ENCODE results near the gene THAP8.
"Not testable (repeated sequence)": the region's sequence is repeated elsewhere in the genome, so short reads cannot be mapped to it uniquely, and the experiment has no call there.

The THAP8 gene

DNA sequence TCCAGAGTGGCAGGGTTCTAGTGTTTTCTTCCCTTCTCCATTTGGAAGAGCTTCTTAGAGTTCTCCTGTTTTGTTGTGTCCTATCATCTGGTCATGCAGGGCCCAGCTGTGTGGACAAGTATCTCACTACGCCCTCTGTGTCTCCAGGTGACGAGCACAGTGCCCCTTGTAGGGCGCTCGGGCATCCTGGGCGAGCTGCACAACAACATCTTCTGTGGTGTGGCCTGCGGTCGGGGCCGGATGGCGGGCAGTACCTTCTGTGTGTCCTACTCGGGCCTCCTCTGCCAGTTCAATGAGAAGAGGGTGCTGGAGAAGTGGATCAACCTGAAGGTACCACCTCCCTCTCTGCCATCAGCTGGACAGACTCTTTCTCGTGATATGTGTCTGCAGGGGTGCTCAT lies 13.6 kb upstream of the THAP8 start:
- DNase-seq, result no peak

DNA sequence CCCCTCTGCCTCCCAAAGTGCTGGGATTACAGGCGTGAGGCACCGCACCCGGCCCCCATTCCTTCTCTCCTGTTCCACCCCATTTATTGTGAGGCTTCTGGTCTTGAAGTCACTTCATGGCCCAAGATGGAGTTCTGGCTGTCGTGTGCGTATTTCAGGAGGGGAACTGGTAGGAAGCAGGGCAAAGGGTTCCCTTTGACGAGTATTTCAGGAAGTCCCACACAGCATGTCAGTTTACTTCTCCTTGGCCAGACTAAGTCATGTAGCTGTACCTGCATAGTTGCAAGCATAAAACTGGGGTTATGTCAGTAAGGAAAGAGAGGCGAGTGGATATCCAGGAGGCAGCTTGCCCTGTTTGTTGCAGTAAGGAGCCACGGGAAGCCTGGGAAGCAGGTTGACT lies 10.7 kb upstream of the THAP8 start:
- no peak for DNase-seq

DNA sequence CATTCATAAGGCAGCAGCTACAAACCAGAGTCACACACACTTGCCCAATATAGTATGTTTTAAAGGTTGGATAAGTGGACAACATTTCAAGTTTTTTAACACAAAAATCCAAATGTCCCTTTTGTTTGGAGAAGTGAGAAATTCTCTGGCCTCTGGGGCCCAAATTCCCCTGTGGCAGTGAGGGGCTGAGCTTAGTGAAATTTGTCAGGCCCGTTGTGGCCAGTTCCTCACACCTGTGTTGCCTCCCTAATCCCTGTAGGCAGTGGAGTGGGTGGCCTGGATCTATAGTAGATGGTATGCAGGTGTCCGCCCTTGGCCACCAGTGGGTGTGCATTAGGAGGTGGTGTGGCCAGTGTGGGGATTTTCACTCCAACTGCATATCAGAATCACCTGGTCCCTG lies 7.3 kb upstream of the THAP8 start:
- no peak for DNase-seq

DNA sequence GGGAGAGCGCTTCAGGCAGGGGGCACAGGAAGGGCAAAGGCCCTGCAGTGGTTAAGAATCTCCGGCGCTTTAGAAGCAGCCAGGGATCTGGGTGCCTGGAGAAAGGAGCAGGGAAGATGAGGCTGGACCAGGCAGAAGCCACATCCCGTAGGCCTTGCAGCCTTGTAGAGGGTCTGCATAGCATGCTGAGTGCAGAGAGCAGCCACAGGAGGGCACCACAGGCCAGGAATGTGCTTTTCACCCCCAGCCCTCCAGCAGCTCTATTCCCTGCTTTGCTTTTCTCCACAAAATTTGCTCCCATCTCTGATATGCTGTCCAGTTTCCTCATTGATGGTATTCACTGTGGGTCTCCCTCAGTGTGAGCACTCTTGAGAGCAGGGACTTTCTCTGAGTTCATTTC lies 6.3 kb upstream of the THAP8 start:
- no peak for DNase-seq

DNA sequence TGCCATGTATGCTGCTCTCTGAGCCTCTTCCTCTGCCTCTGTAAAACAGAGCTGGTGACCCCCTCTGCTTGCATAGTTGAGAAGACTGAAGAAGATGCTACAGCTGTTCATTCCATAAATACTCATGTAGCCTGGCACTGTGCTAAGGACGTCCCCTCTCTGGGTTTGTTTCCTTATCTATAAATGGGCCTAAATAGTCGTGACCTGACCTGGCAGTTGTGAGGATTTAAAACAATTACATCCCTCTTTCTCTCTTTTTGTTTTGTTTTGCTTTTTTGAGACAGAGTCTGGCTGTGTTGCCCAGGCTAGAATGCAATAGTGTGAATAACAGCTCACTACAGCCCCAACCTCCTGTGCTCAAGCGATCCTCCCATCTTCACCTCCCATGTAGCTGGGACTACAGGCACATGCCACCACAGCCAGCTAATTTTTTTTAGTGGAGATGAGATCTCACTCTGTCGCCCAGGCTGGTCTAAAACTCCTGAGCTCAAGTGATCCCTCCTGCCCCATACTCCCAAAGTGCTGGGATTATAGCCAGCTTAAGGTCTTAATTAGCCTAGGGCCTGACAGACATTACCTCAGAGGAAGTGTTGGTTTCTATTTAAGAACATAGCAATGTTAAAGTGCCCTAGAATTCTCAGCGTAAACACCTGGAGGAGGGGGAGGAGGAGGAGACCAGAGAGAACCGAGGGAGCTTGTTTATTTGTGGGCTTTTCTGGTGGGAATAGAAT lies 5.3 kb upstream of the THAP8 start:
- no peak for DNase-seq

DNA sequence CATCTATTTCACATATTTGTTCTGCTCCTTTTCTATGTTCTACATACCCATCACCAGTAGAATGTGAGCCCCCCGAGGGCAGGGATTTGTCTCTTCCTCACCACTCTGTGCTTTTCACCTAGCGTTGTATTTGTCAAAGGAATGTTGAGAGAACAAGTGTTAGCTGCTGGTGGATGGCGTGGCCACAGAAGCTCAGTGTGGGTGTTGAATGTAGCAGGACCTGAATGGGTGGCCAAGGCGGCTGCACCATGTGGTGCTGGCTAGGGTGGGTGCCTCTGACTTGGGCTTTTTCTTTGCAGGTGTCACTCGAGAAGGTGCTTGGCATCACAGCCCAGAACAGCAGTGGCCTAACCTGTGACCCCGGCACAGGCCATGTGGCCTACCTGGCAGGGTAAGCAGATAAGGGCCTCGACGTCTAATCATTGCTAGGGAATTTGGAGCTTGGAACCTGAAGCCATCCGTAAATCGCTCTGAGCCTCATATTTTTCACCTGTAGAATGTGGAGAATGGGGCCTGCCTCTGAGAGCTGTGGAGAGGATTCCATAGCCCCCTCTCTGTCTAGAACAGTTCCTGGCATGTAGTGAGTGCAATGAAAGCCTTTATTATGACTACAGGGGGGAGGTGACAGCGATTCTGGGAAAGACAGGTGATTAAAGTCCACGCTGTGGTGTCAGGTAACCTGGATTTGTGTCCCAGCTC lies 4.5 kb upstream of the THAP8 start:
- no peak for DNase-seq

DNA sequence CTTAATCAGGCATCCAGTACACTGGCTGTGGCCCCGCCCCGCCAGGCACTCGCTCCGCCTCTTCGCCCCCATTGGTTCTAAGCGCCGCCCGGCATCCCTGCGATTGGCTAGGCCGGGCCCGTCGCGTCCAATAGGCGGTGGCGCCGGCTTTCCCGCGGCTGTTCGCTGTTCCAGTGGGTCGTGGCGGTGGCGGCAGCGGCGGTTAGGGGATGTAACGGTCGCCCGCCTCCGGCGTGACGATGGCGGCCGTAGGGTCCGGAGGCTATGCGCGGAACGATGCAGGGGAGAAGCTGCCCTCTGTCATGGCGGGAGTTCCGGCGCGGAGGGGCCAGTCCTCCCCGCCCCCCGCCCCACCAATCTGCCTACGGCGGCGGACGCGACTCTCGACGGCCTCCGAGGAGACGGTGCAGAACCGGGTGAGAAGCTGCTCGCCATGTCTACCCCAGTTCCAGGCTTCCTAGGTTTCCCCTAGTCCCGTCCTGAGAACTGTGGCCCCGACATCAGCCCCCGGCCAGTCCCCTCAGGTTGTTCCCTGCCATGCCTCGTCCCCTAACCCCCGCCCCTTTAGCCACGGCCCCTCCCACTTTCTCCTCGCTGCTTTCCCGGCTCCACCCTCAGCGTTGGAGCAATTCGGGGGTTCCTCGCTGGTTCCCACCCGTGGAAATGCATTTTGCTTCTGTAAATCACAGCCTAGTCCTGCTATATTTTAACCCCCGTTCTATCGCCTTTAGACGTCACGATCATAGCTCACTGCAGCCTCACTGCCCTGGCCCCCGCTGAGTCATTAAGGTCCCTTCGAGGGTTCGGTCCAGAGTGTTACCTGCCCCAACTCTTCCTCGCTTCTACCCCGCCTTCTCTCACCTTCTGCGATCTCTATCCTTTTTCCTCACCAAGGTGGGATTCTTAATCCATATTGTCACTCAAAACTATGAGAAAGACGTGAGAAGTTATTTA lies 925 bp upstream of the THAP8 start, which contains the start of gene WDR62:
Gene WDR62, plus strand, starts transcription at position 165 of the 954 bp plus-strand sequence. Its CDS starts 75 bp downstream, at position 240.
- DNase-seq, result peak; percentile 95

DNA sequence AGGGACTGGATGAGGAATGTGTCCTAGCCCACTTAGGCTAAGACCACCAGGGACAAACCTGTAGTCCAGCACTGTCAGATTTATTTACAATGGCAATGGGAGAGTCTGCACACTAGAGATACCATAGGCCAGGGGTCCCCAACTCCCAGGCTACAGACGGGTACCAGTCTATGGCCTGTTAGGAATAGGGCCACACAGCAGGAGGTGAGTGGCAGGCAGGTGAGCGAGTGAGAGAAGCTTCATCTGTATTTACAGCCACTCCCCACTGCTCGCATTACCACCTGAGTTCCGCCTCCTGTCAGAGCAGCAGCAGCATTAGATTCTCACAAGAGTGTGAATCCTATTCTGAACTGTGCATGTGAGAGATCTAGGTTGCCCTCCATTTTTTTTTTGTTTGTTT lies 2.4 kb downstream of the THAP8 start:
- no peak for DNase-seq

DNA sequence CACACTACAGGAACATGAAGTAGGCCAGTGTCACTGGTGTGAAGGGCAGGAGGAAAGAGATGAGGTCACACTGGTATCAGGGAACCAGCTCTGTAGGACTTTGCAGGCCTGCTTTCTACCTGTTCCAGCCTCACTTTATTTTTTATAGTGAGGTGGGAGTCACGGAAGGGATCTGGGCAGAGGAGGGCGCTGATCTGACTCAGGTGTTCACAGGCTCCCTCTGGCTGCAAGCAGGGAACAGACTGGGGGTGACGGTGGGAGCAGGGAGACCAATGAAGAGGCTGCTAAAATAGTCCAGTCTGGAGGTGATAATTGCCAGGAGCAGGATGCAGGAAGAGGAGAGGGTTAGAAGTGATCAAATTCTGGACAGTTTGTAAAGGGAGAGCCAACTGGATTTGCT lies 2.8 kb downstream of the THAP8 start:
- no peak for DNase-seq

DNA sequence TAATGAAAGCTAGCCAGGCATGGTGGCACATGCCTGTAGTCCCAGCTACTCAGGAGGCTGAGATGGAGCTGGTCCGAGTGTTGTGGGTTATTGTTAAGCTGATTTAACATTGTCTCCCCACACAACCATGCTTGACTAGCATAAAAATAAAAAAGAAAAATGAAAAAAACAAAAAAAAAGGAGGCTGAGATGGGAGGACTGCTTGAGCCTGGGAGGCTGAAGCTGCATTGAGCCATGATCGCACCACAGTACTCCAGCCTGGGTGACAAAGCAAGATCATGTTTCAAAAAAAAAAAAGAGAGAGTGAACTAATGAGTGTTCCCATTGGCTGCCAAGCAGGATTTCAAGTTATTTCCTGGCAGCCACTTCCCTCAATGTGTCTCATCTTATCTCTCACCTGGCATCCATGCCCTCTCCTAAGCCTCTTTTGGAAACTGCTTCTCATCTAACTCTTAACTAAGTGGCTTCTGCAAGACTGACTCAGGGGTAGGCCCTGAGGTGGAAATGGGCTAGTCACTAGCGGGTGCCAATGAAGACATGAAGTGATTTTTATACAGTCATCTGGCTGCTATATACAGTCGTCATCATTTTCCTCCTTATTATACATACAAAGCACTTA lies 4.9 kb downstream of the THAP8 start:
- no peak for DNase-seq

DNA sequence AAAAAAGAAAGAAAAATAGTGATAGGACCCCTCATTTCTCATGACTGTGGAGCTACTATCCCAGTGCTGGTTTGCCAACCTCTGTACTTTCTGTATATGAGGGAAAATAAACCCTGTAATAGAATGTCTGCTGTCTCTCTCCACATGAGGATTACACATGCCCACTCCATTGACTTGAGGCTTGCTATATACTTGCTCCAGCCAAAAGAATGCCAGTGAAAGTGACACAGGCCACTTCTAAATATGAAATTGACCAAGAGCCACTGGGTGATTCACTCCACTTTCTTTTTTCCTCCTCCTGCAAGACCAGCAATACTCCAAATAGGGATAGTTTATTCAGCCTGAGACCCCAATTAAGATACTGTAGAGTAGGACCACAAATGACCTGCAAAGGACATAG lies 6.2 kb downstream of the THAP8 start:
- no peak for DNase-seq

DNA sequence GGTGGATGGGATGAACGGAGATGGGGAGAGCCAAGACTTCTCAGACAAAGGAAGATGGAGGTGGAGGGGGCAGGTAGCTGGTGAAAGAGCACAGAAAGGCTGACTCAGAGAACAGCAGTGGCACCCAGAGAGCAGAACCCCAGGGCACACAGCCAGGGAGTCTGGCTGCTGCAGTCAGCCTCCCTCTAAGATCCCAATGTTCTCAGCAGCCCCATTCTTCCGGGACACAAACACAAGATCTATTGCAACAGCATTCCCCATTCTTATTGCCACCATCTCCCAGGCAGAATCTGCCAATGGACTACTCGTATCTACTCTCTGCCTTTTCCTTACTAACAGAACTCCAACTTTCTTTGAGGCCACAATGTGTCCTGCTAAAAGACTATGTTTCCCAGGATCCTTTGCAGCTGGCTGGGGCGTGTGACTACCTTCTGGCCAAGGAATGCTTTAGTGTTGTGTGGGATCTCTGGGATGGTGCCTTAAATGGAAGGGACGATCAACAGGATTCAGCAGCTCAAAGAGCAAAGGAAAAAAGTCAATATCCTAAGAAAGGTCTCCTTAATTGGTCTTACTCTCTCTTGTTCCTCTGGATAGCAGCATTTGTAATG lies 7.5 kb downstream of the THAP8 start:
- no peak for DNase-seq

DNA sequence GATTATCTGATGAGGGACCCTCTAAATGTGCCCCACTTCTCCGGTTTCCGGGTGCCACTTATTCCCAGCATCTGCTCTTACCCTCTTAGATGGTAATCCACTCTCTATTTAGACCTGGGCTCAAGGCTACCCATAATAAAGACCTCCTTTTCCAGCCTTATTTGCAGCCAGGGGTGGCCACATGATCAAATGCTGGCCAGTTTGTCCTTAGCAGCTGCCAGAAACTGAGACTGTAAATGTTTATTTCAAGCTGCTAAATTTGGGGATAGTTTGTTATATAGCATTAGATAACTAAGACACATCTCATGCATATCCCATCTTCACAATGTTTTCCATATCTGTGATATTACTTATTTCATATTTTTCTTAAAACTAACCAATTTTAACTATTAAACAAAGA lies 10.1 kb downstream of the THAP8 start:
- DNase-seq, result no peak

DNA sequence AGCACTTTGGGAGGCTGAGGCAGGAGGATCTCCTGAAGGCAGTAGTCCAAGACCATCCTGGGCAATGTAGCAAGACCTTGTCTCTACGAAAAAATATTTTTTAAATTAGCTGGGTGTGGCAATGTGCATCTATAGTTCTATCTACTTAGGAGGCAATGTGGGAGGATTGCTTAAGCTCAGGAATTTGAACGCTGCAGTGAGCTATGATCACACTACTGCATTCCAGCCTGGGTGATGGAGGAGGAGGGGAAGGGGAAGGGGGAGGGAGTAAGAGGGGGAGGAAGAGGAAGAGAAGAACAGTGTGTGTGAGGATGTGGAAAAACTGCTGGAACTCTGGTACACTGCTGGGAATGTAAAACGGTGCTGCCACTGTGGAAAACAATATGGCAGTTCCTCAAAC lies 12.3 kb downstream of the THAP8 start:
- no peak for DNase-seq

DNA sequence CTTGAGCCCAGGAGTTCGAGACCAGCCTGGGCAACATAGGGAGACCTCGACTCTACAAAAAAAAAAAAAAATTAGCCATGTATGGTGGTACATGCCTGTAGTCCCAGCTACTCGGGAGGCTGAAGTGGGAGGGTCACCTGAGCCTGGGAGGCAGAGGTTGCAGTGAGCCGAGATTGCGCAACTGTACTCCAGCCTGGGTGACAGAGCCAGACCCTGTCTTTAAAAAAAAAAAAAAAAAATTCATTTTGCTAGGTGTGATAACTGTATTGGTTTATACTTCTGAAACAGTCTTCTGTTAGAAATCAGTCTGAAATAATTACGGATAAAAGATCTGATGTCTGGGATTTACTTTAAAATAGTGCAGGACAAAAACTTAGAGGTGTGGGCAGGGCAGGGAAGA lies 13.0 kb downstream of the THAP8 start:
- not testable (repeated sequence) for DNase-seq

DNA sequence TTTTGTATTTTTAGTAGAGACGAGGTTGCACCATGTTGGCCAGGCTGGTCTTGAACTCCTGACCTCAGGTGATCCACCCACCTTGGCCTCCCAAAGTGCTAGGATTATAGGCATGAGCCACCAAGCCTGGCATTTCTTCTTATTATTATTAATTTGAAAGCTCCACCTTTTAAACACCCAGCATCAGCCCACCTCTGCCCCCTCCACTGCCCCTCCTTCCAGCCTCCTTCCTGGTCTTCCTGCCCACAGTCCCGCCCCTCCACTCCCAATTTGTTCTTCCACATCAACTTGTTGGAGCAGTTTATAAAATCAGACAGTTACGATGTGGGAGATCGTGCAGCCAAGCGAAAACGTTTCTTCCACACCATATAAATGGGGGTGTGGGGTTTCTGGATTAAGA lies 13.6 kb downstream of the THAP8 start:
- DNase-seq, result no peak

DNA sequence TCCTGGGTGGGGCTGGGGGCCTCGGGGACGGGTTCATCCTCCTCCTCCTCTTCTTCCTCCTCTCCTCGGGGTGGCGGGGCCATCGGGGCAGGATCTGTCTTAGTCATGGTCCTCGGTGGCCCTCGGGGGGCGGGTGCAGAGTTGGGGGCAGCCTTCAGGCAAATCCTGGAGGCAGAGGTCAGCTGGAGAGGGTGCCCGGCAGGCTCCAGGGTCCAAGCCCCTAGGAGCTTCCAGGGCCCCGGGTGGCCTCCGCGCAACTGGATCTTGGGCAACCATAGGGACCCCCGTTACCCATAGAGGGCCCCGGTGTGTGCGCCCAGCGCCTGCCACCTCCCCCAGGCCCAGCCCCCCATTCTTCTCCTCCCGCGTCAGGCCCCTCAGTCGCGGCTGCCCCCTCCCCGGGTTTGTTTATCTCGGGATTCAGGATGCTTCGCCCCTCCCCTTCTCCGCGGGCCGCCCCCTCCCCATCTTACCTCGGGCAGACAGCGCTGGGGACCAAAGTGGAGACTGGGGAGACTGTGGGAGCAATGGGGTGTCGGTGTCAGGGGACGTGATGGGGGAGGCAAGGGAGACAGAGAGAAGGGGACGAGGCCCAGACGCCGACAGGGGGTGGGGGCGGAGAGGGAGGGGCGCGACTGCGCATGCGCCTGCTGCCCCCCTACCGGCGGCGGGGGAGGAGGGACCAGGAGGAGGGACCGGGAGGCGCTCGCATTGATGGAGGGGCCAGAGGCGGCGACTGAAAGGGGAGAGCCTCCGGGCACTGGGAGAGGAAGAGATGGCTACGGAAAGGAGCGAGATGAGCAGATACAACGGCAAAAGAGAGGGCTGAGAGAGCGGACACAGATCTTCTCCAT lies 21.6 kb downstream of the THAP8 start, which contains the start of gene CLIP3:
Gene CLIP3, minus strand, starts transcription at position 623 of the 854 bp plus-strand sequence. Its CDS starts 516 bp downstream, at position 107.
- no peak for DNase-seq

DNA sequence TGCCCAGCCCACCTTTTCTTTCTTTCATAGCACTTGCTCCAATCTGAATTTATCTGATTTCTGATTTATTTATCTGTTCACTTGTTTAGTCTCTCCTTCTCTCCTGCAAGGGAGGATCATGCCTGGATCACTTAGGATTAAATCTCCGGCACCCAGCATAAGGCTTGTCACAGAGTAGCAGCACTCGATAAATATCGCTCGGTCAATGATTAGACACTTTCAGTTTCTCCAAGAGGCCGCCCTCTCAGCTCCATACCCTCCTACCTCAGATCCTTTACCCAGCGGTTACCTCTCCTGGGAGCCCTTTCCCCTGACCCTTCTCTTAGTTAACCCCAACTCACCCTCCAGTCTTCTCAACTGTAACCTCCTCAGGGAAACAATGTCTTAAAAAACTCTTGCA lies 22.8 kb downstream of the THAP8 start:
- DNase-seq, result no peak

DNA sequence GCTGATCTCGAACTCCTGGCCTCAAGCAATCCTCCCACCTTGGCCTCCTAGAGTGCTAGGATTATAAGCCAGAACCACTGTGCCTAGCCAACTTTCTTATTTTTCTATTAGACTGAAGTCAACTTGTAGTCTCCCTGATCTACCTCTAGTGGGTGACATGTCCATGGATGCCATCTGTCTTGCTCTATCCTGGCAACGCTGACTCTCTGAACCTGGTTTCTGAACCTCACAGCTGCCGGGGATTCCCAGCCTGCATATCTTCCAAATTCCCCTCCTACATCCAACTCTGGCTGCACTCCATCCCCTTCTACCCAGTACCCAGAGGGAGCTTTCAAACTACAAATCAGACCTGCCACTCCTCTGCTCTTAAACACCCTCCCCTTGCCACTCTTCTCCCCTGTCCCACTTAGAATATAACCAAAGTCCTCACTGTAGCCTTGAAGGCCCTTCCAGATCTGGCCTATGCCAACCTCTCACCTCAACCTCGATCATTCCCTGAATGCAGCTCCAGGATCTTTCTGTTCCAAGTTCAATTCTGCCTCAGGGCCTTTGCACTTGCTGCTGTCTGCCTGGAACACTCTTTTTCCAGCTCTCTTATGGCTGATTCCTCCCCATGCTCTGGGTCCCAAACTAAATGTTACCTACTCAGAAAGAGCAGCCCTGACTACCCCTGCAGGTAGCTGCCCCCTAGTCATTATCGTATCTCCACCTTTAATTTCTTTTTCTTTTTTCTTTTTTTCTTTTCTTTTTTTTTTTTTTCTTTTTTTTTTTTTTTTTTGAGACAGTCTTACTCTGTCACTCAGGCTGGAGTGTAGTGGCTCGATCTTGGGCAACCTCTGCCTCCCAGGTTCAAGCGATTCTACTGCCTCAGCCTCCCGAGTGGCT lies 23.6 kb downstream of the THAP8 start:
- DNase-seq, result peak; percentile 1

DNA sequence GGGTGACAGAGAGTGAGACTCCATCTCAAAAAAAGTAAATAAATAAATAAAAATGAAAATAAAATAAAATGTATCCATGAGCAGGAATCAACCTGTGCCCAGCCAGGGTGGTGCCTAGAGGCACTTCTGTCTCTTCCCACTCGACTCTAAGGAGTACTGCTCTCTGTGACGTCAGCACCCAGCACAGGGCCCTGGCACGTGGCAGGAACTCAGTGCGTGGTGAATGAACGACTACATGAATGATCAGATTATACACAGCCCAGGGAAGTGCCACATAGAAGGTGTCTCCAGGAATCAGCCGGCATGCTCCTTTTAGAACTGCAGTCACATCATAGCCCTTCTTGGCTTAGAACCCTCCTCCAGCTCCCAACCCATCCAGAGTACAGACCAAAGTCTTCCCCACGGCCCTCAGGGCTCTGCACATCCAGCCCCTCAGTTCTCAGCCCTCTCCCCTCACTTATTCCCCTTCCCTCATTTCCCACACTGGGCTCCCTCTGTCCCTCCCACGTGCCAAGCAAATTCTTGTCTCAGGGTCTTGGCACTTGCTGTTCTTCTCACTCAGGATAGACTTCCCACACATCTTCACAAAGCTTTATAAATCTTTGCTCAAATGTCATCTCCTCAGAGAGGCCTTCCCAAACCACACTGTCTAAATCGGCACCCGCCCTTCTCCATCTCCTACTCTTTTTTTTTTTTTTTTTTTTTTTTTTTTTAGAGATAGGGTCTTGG lies 25.6 kb downstream of the THAP8 start:
- DNase-seq, result no peak
